ENCODE data around the gene TMEM150A. TPM values are rescaled to one million over a fixed set of nuclear protein-coding genes. Genes with fewer than 3 reads are reported as not detected.

The TMEM150A gene
- total RNA-seq, 6 experiments from 2014 or later: 20.0 to 26.7 (median 21.9) TPM

GRCh38 chr2:85549826-85550225 is 52.7 kb downstream of the TMEM150A start:
- DNase-seq (no peak), ATAC-seq (no peak)
- Histone ChIP-seq H3K27me3 (no peaks in the 10 kb centered on the region), H3K27ac (peak overlapping the region in 1 of 3 donors; percentile 14), H3K4me1 (no peaks in the 10 kb centered on the region), H3K9me3 (no peaks in the 10 kb centered on the region), H3K36me3 (peaks cover 11 to 76% (median 36%) of the 10 kb centered on the region in 4 donors), H3K4me3 (no peak overlapping the region)
- no peak for TF ChIP-seq POLR2A (IDR thresholded peaks at IDR 0.05)
- no peak for TF ChIP-seq CTCF (IDR thresholded peaks at IDR 0.05)
- WGBS (ENCODE audit: insufficient coverage, low coverage, low lambda C conversion rate, missing lambda C conversion rate): 42% methylated on average over 4 of the region's 4 CpGs
- intact Hi-C loops (cut with DNase I): loop anchor here (5.0 kb wide), 2 partner anchors 128 to 133 kb away; partner anchors contain the start of gene SH2D6 (in 1 of the 2)

- ATAC-seq (no peak), DNase-seq (no peak)
- H3K36me3 ChIP-seq: peaks cover 11 to 76% (median 34%) of the 10 kb centered on the region in 4 donors
- no peaks in the 10 kb centered on the region for H3K27me3 ChIP-seq
- no peak overlapping the region for H3K4me3 ChIP-seq
- intact Hi-C loops (cut with DNase I): no loop called here
- 89% methylated on average over 10 of the region's 10 CpGs for WGBS (ENCODE audit: insufficient coverage, low coverage, low lambda C conversion rate, missing lambda C conversion rate)
- no peak overlapping the region for H3K27ac ChIP-seq
- H3K9me3 ChIP-seq: no peaks in the 10 kb centered on the region
- TF ChIP-seq CTCF (IDR thresholded peaks at IDR 0.05) (no peak), POLR2A (IDR thresholded peaks at IDR 0.05) (no peak)
- H3K4me1 ChIP-seq: no peaks in the 10 kb centered on the region
Observed at GRCh38 chr2:85549095-85549494, 53.4 kb downstream of the TMEM150A start.

GRCh38 chr2:85548608-85548900 is 53.9 kb downstream of the TMEM150A start:
- WGBS (ENCODE audit: insufficient coverage, low coverage, low lambda C conversion rate, missing lambda C conversion rate): 47% methylated on average over 2 of the region's 2 CpGs
- TF ChIP-seq POLR2A (IDR thresholded peaks at IDR 0.05): no peak
- TF ChIP-seq CTCF (IDR thresholded peaks at IDR 0.05): no peak
- no peak overlapping the region for H3K27ac ChIP-seq
- no peaks in the 10 kb centered on the region for H3K9me3 ChIP-seq
- H3K4me1 ChIP-seq: no peaks in the 10 kb centered on the region
- peaks cover 11 to 76% (median 34%) of the 10 kb centered on the region in 4 donors for H3K36me3 ChIP-seq
- no peak for ATAC-seq
- intact Hi-C loops (cut with DNase I): no loop called here
- DNase-seq: no peak
- no peak overlapping the region for H3K4me3 ChIP-seq
- no peaks in the 10 kb centered on the region for H3K27me3 ChIP-seq

Small RNA genes within 50 kb of the gene (small RNA-seq; reads per million reads assigned to genes)
- 0 reads per million in 2 experiments for gene RN7SL126P

Other genes with a start within 250 kb of the TMEM150A start
- gene RETSAT, start 248.2 kb downstream of the TMEM150A start, total RNA-seq: 100 to 1,000 TPM in 4 of 6 experiments, 10 to 100 TPM in 2; 70.3 to 112 (median 105) TPM
- gene ELMOD3, start 247.9 kb downstream of the TMEM150A start, total RNA-seq: 10 to 100 TPM in 3 of 6 experiments, 1 to 10 TPM in 3; 7.4 to 12.8 (median 9.5) TPM
- gene CAPG, start 192.3 kb downstream of the TMEM150A start, total RNA-seq: 10 to 100 TPM in 3 of 6 experiments, 1 to 10 TPM in 3; 3.3 to 17.4 (median 9.9) TPM
- gene SH2D6, start 184.0 kb downstream of the TMEM150A start, total RNA-seq: 1 to 10 TPM in 3 of 6 experiments, under 1 TPM in 1, not detected in 2; 0.40 to 3.7 (median 2.3) TPM
- gene MAT2A, start 63.5 kb downstream of the TMEM150A start, total RNA-seq: 100 to 1,000 TPM in 3 of 6 experiments, 10 to 100 TPM in 3; 57.8 to 118 (median 102) TPM
- gene GGCX, start 41.2 kb downstream of the TMEM150A start, total RNA-seq: 100 to 1,000 TPM in 4 of 6 experiments, 10 to 100 TPM in 2; 89.6 to 238 (median 183) TPM
- 100 to 1,000 TPM in 1 of 6 experiments, 10 to 100 TPM in 5; 59.5 to 107 (median 74.5) TPM for gene VAMP8, start 25.1 kb downstream of the TMEM150A start, total RNA-seq
- 10 to 100 TPM; 27.2 to 50.1 (median 34.7) TPM for gene VAMP5, start 18.3 kb downstream of the TMEM150A start, total RNA-seq
- 100 to 1,000 TPM in 2 of 6 experiments, 10 to 100 TPM in 4; 54.5 to 123 (median 66.6) TPM for gene RNF181, start 7.0 kb downstream of the TMEM150A start, total RNA-seq
- 10 to 100 TPM in 5 of 6 experiments, 1 to 10 TPM in 1; 7.6 to 22.7 (median 14.8) TPM for gene C2orf68, start 9.4 kb upstream of the TMEM150A start, total RNA-seq
- 10 to 100 TPM; 14.7 to 32.8 (median 17.9) TPM for gene USP39, start 13.5 kb upstream of the TMEM150A start, total RNA-seq
- 1 to 10 TPM in 1 of 6 experiments, under 1 TPM in 3, not detected in 2; 0.06 to 1.1 (median 0.79) TPM for gene SFTPB, start 65.5 kb upstream of the TMEM150A start, total RNA-seq
- 1 to 10 TPM in 5 of 6 experiments, under 1 TPM in 1; 0.92 to 3.1 (median 1.6) TPM for gene GNLY, start 91.7 kb upstream of the TMEM150A start, total RNA-seq
- 10 to 100 TPM in 4 of 6 experiments, 1 to 10 TPM in 2; 5.3 to 78.0 (median 46.2) TPM for gene ATOH8, start 151.3 kb upstream of the TMEM150A start, total RNA-seq